IPS-15b (cell line): ENCODE data around the gene SMAD7.

Experiments used
- H3K27me3 ChIP-seq: one replicate; pipeline ENCODE4 v1.6.1; 2013; ENCODE audit warnings: low read length; ENCODE audit not compliant: control insufficient read depth, insufficient read depth
- H3K36me3 ChIP-seq: one replicate; pipeline ENCODE4 v1.6.1; 2013; ENCODE audit warnings: low read length; ENCODE audit not compliant: control insufficient read depth, insufficient read depth
- H3K4me1 ChIP-seq: one replicate; pipeline ENCODE4 v1.6.1; 2013; ENCODE audit warnings: mild to moderate bottlenecking, low read length; ENCODE audit not compliant: control insufficient read depth, insufficient read depth
- H3K4me3 ChIP-seq: one replicate; pipeline ENCODE4 v1.5.1; 2013; ENCODE audit warnings: low read depth, low read length
- H3K9ac ChIP-seq: one replicate; pipeline ENCODE4 v1.6.1; 2013; ENCODE audit warnings: low read depth, mild to moderate bottlenecking, low read length
- H3K9me3 ChIP-seq: one replicate; pipeline ENCODE4 v1.6.1; 2013; ENCODE audit warnings: mild to moderate bottlenecking, low read length; ENCODE audit not compliant: control insufficient read depth, insufficient read depth

SMAD7 gene

GRCh38 chr18:48946329-48946835 is 4.4 kb downstream of the SMAD7 start:
- peaks cover 10% of the 10 kb centered on the region for H3K36me3 ChIP-seq
- H3K4me1 ChIP-seq: peaks cover 33% of the 10 kb centered on the region
- H3K4me3 ChIP-seq: peak overlapping the region; percentile 85

GRCh38 chr18:48945953-48946217 is 4.9 kb downstream of the SMAD7 start:
- H3K4me1 ChIP-seq: peaks cover 35% of the 10 kb centered on the region
- H3K9ac ChIP-seq: no peak overlapping the region
- H3K9me3 ChIP-seq: no peaks in the 10 kb centered on the region
- H3K36me3 ChIP-seq: peaks cover 10% of the 10 kb centered on the region
- H3K4me3 ChIP-seq: no peak overlapping the region
- H3K27me3 ChIP-seq: no peaks in the 10 kb centered on the region

More at GRCh38 chr18:48946329-48946835, 4.4 kb downstream of the SMAD7 start:
- Histone ChIP-seq H3K27me3 (no peaks in the 10 kb centered on the region), H3K9ac (no peak overlapping the region), H3K9me3 (no peaks in the 10 kb centered on the region)

- Histone ChIP-seq H3K4me1 (peaks cover 40% of the 10 kb centered on the region), H3K9ac (no peak overlapping the region), H3K9me3 (no peaks in the 10 kb centered on the region), H3K27me3 (no peaks in the 10 kb centered on the region), H3K4me3 (no peak overlapping the region), H3K36me3 (peaks cover 7% of the 10 kb centered on the region)
These were observed 6.1 kb downstream of the SMAD7 start for GRCh38 chr18:48944634-48945033.

- H3K27me3 ChIP-seq: no peaks in the 10 kb centered on the region
- H3K9ac ChIP-seq: no peak overlapping the region
- no peak overlapping the region for H3K4me3 ChIP-seq
- peaks cover 7% of the 10 kb centered on the region for H3K36me3 ChIP-seq
- peaks cover 43% of the 10 kb centered on the region for H3K4me1 ChIP-seq
- no peaks in the 10 kb centered on the region for H3K9me3 ChIP-seq
These were observed 6.8 kb downstream of the SMAD7 start for GRCh38 chr18:48943736-48944527.

GRCh38 chr18:48943333-48943732 is 7.4 kb downstream of the SMAD7 start:
- Histone ChIP-seq H3K9ac (no peak overlapping the region), H3K4me1 (peaks cover 49% of the 10 kb centered on the region), H3K27me3 (no peaks in the 10 kb centered on the region), H3K4me3 (no peak overlapping the region), H3K9me3 (no peaks in the 10 kb centered on the region), H3K36me3 (peaks cover 7% of the 10 kb centered on the region)

- no peaks in the 10 kb centered on the region for H3K27me3 ChIP-seq
- no peaks in the 10 kb centered on the region for H3K9me3 ChIP-seq
- H3K4me1 ChIP-seq: peaks cover 50% of the 10 kb centered on the region
- no peak overlapping the region for H3K9ac ChIP-seq
- H3K36me3 ChIP-seq: peaks cover 7% of the 10 kb centered on the region
- H3K4me3 ChIP-seq: no peak overlapping the region
These were observed 8.1 kb downstream of the SMAD7 start for GRCh38 chr18:48942554-48943261.

- Histone ChIP-seq H3K4me3 (no peak overlapping the region), H3K9ac (no peak overlapping the region), H3K27me3 (no peaks in the 10 kb centered on the region), H3K4me1 (peaks cover 53% of the 10 kb centered on the region), H3K36me3 (peaks cover 9% of the 10 kb centered on the region), H3K9me3 (no peaks in the 10 kb centered on the region)
These were observed 8.7 kb downstream of the SMAD7 start for GRCh38 chr18:48942086-48942485.

GRCh38 chr18:48941672-48942071 is 9.1 kb downstream of the SMAD7 start:
- H3K4me1 ChIP-seq: peaks cover 50% of the 10 kb centered on the region
- H3K4me3 ChIP-seq: no peak overlapping the region
- no peaks in the 10 kb centered on the region for H3K27me3 ChIP-seq
- peaks cover 10% of the 10 kb centered on the region for H3K36me3 ChIP-seq
- no peak overlapping the region for H3K9ac ChIP-seq
- H3K9me3 ChIP-seq: no peaks in the 10 kb centered on the region

- no peak overlapping the region for H3K9ac ChIP-seq
- H3K36me3 ChIP-seq: peaks cover 10% of the 10 kb centered on the region
- H3K9me3 ChIP-seq: no peaks in the 10 kb centered on the region
- no peaks in the 10 kb centered on the region for H3K27me3 ChIP-seq
- H3K4me3 ChIP-seq: no peak overlapping the region
- H3K4me1 ChIP-seq: peaks cover 45% of the 10 kb centered on the region
These were observed 9.7 kb downstream of the SMAD7 start for GRCh38 chr18:48940854-48941611.

- H3K4me1 ChIP-seq: peaks cover 39% of the 10 kb centered on the region
- H3K9me3 ChIP-seq: no peaks in the 10 kb centered on the region
- no peaks in the 10 kb centered on the region for H3K27me3 ChIP-seq
- H3K9ac ChIP-seq: no peak overlapping the region
- peaks cover 6% of the 10 kb centered on the region for H3K36me3 ChIP-seq
- peak overlapping the region; percentile 38 for H3K4me3 ChIP-seq
These were observed 11.3 kb downstream of the SMAD7 start for GRCh38 chr18:48939205-48940097.

- no peak overlapping the region for H3K4me3 ChIP-seq
- peaks cover 6% of the 10 kb centered on the region for H3K36me3 ChIP-seq
- H3K9ac ChIP-seq: no peak overlapping the region
- no peaks in the 10 kb centered on the region for H3K9me3 ChIP-seq
- no peaks in the 10 kb centered on the region for H3K27me3 ChIP-seq
- peaks cover 42% of the 10 kb centered on the region for H3K4me1 ChIP-seq
These were observed 11.9 kb downstream of the SMAD7 start for GRCh38 chr18:48938827-48939204.
